DMS153 treated with DMSO at 0.1 percent for 48 hours (cell line): ENCODE results near the gene LDB2.

ENCODE experiments used
- DNase-seq: peaks from one replicate; lab custom pipeline; 2025; ENCODE audit not compliant: unreplicated experiment; lab: John Stamatoyannopoulos, UW

The LDB2 gene

DNA sequence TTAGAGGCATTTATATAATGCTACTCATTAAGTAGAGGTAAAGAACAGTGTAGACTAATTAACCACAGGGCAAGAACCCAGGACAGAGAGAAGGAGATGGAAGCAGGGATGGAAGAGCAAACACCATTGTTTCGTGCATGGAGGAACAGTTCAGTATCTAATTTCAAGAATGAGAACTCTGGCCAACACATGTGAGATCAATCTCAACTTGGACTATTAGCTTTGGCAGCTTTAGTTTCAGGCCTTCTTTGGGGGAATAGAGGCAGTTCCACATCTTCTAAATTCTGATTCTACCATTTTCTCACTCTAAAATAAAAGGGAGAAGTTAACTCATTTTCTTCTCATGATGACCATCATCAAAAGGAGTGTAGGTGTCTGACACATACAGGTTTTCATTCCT lies 207.0 kb downstream of the LDB2 start:
- DNase-seq: no peak

DNA sequence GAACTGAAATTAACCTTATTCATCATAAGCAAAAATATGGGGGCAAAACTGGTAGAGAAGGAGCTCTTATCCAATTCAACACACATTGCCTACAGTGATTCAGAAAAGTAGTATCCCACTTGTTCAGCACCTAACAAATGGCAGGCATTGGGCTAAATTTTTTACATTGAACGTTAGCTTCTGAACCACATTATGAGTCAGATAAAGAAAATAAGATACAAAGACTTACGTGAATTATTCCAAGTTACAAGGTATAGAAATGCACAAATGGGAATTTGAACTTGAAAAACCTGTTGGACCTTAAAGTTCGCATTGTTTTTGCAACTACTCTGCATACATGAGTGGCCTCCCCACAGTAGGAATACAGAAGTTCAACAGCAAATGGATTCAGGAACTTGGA lies 210.6 kb downstream of the LDB2 start:
- DNase-seq: no peak

DNA sequence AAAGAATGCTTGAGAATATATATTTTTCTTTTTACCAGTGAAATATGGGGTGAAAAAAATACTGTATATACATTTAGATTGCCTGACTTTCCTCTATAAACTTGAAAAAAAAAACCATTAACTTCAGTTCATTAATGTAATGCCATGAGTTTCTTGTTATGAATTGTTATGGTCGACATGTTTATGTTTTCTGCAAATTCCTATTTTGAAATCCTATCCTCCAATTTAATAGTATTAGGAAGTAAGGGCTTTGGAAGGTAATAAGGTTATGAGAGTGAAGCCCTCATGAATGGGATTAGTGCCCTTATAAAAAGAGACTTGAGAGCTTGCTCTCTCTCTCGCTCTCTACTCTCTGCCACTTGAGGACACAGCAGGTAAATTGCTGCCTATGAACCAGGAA lies 211.4 kb downstream of the LDB2 start:
- DNase-seq: no peak

DNA sequence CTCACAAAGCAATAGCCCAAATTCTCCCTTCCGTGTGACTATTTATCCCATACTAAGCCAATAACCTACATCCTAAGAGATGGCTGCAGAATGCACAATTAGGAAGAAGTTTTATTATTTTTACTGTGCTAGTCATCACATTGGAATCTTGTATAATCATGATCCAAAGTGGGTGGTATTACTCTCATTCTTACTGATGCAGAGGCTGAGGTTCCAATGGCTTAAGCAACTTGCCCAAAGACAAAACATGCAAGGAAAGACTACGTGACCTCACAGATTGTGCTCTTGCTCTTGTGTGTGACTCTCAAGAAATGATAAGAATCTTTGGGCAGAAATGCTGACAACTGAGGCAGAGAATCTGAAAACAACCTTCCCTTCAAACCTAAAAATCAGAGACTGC lies 212.2 kb downstream of the LDB2 start:
- DNase-seq: no peak

DNA sequence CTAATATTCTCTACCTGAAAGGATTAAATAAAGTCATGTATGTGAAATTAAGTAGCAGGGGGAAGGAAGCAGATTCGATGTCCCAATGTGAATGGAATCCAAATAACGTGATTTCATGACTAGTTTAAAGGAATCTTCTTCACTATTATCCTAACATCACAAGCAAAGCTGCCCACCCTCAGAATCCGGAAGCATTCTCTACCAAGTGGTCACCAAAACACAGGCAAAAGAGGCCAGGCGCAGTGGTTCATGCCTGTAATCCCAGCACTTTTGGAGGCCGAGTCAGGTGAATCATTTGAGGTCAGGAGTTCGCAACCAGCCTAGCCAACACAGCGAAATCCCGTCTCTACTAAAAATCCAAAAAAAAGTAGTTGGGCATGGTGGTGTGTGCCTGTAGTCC lies 212.9 kb downstream of the LDB2 start:
- no peak for DNase-seq

DNA sequence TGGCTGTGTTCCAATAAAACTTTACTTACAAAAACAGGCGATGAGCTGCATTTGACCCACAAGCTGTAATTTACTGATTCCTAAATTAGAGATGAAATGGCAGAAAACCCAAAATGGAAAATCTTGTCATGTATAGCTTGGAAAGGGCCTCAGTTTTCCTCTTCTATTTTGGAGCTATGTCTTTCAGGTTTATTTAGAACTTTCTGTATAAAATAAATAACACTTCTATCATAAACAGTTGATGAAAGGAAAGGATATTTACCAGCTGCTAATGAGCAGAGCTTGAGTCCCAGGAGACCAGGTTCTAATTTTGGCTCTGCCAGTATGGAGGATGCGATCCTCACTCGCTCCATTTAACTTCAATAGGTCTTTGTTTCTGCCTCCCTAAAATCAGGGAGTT lies 213.5 kb downstream of the LDB2 start:
- DNase-seq: no peak

DNA sequence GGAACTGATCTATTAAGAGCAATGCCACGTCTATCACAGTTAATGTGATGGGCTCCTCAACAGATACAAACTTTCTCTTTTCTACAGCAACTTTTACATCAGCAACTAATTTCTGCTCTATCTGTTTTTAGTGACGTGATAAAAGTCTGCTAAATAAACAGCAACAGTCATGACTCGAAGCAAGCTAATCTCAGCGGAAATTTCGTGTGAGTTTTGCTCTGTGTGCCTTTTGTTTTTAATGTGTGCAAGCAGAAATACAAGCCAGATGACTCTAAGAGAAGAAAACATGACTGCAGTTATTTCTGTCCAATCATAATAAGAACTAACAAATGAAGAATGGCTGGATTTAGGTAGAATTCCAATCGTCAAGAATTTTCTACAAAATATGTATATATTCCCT lies 214.3 kb downstream of the LDB2 start:
- DNase-seq: no peak

DNA sequence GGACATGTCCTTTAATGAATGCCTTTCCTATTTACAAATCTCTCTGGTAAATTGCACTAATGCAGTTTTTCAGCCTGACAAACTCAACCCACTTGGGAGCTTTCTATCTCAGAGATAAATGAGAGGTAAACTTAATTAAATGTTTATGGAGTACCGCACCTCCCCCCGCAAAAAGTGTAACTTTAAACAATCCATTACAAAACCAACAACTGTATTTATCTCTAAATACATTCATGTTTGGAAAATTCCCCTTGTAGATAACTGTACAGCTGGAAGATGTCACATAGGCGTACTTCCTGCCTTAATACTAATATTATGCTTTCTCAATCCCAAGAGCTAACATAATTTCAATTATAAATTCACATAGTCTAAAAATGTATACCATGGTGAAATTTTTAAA lies 215.5 kb downstream of the LDB2 start:
- no peak for DNase-seq

DNA sequence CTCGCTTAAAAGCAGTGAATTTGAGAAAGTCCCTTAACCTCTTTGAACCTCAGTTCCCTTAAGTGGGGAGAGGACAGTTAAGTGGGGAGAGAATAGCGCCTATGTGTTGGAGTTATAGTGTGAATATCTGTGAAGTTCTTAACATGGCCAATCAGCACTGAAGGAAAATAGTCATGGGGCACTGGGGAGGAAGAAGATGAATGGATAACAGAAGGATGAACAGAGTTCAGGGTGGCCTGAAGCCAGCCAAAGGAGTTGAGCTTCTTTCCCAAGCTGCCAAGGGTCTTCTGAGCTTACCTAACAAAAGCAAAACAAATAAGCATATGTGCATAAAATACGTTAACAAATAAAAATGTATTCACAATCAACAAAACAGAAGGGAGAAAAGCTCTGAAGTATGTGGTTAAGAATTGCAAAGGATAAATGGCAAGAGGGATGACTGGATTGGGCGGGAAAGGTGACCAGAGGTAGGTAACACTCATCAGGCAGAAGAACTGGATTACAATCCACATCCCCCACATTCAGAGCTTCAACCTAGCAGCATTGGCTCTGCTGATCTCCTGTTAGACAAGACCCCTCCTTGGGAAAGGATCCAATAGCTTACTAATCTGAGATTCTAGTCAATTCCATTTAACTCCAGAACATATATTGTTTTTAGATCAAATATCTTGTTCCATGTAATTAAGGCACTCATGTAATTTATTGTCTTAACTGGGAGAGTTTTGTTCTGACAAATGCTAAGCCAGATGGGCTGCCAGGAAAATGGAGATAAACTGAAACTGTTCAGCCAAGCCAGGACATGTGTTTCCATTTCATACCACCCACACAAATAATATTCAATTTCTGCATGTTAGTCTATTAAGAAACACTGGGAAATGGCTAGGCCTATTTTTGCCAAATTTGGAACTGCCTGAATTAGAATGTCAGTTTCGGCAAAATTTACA lies 221.2 kb downstream of the LDB2 start:
- DNase-seq: no peak

DNA sequence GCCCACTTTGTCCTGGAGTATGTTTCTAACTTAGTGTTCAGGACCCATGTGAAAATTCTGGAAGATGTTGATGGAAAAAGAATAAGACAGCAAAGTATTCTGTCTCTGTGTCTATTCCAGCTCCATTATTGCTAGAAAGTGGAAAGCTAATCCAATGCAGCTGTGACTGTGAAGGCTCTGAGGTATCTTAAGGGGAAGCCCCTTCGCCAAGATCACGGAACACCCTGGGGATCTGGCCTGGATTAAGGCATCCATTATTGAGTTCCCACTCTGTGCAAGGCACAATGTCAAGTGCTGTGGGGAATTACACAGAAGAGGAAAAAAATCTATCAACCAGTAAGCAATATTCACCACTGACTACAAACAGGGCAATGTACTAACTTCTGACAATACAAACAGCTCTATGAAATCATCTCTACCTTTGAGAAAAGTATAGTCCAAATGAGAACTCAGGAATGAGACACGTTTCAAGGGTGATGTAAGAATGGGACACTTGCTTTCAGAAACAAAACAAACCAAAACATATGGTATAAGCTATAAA lies 222.1 kb downstream of the LDB2 start:
- no peak for DNase-seq

DNA sequence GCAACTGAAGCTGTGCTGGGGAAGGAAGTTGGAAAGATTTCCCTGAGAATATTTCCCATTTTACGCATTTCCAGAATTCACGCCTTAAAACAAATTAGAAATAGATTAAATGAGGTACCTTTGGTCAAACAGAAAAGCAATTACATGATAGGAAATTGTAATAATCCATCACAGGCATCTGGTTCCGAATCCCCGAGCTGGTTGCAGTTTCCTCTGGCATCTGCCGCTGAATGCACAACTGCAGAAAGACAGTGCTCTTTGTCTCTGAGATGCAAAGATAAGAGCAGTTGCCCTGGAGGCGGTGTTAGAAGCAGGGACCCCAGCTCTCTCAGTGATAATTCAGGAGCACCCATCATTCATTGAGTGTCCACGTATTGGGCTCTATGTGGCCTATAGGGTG lies 224.4 kb downstream of the LDB2 start:
- no peak for DNase-seq

DNA sequence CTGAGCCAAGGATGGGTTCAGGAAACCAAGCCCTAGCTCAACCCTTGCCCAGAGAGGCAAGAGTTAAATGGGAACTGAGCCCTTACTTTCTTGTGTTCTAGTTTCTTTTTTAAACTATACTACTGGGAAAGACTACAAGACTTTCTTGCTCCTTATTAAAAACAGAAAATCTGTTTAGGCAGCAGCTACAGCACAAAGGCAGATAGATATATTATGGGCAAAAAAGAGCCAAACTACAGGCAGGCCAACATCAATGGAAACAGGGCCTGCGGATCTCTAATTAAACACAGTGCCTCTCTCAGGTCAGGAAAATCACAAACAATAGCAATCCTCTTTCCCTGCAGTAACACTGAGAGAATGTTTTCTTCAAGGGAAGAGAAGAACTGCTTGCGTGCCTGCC lies 226.0 kb downstream of the LDB2 start:
- no peak for DNase-seq

DNA sequence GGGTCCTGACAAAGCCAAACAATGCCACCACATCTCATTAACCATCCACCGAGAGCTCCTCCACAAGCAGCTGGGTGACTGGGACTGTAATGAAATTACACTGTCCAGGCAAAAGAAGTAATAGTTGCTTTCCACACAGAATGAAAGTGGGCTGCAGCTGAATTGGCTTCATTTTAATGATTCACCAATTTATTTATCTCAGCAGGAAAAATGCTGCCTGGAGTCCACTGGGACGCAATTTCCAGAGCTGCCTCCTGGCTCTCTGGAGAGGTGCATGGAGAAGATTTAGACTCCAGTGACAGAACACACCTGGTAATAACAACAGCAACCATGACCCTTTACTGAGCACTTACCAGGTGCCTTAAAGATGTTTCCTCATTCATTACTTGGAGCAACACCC lies 226.7 kb downstream of the LDB2 start:
- DNase-seq: no peak

DNA sequence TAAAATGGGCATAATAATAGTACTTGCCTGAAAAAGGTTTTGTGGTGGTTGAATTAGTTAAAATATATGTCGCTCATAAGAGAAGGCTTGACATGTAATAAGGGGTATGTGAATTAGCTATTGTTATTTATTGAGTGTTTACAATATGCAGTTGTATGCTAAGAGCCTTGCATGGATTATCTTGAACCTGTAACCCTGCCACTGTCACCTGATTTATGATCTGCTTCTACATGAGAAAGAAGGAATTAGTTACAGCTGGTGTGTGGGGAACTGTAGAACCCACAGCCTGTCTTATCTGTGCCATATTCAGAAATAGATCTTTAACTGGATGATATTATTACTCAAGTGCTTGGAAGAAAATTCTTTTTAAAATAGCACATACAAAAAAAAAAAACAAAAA lies 227.7 kb downstream of the LDB2 start:
- no peak for DNase-seq

DNA sequence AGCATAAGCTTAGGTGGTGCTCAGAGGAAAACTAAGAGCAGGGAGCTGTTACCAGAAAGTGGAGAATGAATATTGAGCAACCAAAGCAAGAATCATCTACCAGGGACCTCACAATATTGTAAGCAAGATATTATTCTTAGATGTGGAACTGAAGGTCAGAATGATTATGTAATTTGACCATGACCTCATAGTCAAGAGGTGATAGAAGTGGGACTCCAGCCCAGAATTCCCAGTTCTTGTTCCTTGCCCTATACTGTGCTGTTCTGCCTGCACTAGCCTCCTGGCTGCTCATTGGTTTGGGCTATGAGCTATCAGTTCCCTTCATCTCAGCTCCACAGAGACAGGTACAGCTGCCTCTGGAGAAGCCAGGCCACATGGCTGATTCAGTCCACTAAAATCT lies 229.4 kb downstream of the LDB2 start:
- no peak for DNase-seq

DNA sequence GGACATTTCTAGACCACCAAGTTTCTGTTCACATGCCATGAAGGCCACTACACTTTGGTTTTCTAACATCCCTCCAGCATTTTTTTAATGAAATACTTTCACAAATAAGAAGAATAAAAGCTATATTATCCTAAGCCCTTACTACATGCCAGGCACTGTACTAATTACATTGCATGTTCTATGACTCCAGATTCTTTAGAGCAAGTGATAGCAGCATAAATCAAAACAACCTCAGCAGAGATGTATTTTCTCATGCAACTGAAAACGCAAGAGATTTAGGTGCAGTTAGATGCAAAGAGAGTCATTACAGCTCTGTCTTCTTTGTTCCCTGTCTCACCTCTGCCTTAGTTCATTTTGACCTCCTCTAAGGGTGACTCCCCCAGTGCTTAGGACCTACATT lies 230.0 kb downstream of the LDB2 start:
- no peak for DNase-seq

DNA sequence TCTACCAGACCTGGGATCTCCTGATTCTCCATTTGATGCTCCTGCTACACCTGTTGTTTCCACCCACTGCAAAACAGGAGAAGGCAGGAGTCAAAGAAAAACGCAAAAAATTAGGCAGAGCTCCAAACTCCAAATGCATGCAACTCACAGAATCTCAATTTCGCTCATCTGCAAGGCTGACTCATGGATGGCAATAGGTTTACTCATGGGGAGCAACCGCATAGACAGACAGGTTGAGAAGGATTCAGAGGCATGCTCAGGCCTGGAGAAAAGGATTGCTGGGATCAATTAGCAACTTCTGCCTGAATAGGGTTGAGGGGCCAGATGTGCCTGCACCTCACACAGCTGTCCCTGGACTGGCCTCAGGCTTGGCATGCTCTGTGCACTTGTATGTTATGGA lies 231.0 kb downstream of the LDB2 start:
- DNase-seq: no peak

DNA sequence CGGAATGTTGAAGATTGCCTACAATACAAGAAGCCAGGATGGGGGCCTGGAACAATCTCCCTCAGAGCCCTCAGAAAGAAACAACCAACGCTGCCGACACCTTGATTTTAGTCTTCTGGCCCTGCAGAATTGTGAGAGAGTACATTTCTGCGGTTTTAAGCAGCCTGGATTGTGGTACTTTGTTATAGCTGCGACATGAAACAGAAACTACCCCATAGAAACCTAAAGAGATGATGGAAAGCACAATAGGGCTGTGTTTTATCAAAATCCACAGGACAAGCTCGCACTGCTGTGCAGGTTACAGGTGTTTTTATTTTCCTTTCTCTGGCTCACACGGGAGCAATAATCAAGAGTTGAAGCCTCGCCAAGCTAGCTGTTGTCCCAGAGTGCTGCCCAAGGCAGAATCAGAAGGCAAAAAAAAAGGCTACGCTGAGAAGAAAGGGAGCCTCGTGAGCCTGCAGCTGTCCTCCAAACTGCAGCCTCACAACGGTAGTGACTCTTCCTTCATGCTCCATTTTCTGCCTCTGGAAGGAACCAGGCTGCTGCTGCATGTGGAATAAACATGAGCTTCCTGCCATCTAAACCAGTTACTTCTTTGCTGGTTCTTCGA lies 232.4 kb downstream of the LDB2 start:
- DNase-seq: no peak

DNA sequence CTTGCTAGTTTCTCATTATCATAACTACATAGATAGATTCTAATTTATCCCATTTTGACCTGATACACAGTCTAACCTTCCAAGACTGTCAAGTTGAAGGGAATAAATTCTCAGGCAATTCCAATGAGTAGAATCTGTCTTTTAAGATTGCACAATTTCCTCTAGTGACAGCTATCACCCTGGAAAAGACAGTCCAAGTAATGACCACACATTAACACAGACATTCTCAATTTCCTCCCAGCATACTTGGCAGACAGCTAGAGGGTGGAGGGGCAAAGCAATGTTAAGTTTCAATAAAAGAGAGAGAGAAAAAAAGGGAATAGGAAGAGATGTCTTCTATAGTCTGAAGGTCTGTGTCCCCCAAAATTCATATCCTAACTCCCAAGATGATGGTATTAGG lies 234.7 kb downstream of the LDB2 start:
- DNase-seq: no peak

DNA sequence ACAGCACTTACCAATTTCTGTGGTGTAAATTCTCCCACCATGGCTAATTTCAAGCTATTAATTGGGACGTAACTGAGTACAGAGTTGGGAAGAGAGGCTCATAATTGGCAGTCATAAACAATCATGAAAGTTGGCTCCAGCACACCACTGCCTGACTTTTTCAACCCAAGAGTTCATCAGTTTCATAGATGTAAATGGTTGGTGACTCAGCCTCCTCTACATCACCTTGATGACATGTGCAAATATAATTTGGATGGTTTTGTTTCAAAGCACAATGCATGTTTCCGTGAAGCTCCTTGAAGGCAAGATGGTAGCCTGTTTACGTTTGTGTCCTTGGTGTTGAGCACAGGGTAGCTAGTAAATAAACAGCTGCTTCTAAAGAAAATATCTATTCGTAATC lies 235.1 kb downstream of the LDB2 start:
- no peak for DNase-seq

DNA sequence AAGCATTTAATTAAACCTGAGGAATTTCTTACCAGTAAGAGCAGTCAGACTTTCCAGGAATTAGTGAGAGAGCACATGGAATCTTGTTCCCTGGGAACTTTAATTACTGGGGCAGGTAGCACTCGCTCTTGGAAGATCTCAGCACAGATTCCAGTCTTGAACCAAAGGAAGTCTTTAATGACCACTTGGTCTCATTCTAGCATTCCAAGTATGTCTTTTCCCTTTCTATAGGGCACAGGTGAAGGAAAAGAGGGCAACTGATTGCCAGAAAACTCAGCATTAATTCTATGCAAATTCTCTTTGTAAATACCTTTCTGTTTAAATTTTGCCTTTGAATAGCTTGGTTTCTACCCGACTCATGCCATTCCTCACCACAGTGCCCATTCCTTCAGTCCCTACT lies 236.6 kb downstream of the LDB2 start:
- no peak for DNase-seq

DNA sequence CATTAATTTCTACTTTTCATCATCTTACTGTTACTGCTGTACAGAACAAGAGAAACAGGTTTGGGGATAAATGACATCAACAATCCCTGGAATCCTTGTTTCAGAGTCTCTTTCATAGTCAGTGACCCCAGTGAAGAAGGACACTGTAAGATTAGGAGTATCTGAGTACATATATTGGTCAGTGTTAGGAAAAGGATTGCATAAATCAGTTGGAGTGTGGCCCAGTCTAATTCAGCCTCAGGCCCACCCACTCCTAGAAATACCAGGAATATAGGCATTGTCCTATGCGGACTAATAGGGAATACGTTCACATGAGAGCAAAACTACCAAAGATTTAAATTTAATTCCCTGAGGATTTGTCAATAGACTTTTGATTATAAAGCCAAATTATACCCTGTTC lies 237.8 kb downstream of the LDB2 start:
- DNase-seq: no peak

DNA sequence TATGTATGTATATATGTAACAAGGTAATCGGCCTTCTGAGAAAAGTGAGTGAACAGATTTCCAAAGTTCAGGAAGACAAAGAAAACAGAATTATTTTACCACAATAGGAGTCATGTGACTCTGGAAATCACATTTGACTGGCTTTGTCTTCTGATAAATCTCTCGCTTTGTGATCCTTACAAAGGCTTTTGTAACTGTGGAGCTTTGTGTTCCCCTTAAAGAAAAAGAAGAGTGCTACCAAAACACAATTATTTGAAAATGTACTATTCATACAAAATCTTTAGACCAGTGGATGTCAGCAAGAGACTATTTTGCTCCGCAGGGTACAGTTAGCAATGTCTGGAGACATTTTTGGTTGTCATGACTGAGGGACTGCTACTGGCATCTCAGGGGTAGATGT lies 238.8 kb downstream of the LDB2 start:
- no peak for DNase-seq
